ENCODE results near the gene PRR19.
"Not testable (repeated sequence)": the region's sequence is repeated elsewhere in the genome, so short reads cannot be mapped to it uniquely, and the experiment has no call there.

Gene PRR19

GRCh38 chr19:42334697-42335373 is 32.9 kb downstream of the PRR19 start:
- no peak overlapping the region for H3K4me3 ChIP-seq (replicated peaks; ENCODE audit: insufficient read depth, low read length)
- H3K27ac ChIP-seq (replicated peaks) = peak overlapping the region; percentile 36; the same call in 1 of the 2 replicates
- no peak for DNase-seq (ENCODE audit: low read depth in 1 of 2, low spot score in 1 of 2)
- no peaks in the 10 kb centered on the region for H3K27me3 ChIP-seq (ENCODE audit: insufficient read depth, poor library complexity, severe bottlenecking)
- no peak for TF ChIP-seq REST (IDR thresholded peaks at IDR 0.05; ENCODE audit: insufficient replicate concordance, low read depth)
- no peak for TF ChIP-seq POLR2AphosphoS5 (IDR thresholded peaks at IDR 0.05; ENCODE audit: low read depth)
- no peak for TF ChIP-seq CTCF (IDR thresholded peaks at IDR 0.05; ENCODE audit: insufficient read depth, low read length)
- no peak for TF ChIP-seq SPI1 (IDR thresholded peaks at IDR 0.05; ENCODE audit: borderline replicate concordance, low read depth)
- no peak for TF ChIP-seq GABPA (IDR thresholded peaks at IDR 0.05; ENCODE audit: low read depth)

DNA sequence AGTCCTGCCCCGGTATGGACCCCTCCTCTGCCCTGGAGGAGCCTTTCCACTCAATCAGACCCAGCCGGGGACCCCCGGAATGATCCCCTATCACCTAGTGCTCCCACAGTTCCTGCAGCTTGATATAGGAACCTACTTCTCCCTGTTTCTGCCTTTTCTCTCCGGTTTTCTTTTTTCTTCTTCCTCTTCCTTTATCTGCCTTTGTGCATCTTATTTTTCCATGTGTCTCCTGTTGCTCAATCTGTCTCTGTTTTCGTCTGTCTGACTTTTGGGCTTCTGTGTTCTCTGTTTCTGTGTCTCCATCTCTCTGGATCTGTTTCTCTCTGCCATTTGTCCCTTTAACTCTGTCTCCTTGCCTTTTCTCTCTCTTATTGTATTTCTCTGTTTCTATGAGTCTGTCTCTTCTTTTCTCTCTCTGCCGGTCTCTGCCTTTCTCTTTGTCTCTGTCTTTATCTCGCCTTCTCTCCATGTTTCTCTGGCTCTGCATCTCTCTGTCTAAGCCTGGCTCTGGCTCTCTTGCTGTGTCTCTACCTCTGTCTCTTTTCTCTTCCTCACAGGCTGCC is 33.5 kb downstream of the PRR19 start:
- no peak for TF ChIP-seq POLR2AphosphoS5 (IDR thresholded peaks at IDR 0.05; ENCODE audit: low read depth)
- TF ChIP-seq REST (IDR thresholded peaks at IDR 0.05; ENCODE audit: insufficient replicate concordance, low read depth) = no peak
- TF ChIP-seq SPI1 (IDR thresholded peaks at IDR 0.05; ENCODE audit: borderline replicate concordance, low read depth) = peak; percentile 25; the same call in 1 of the 2 replicates
- TF ChIP-seq CTCF (IDR thresholded peaks at IDR 0.05; ENCODE audit: insufficient read depth, low read length) = no peak
- TF ChIP-seq GABPA (IDR thresholded peaks at IDR 0.05; ENCODE audit: low read depth) = peak; percentile 89
- Histone ChIP-seq H3K4me3 (replicated peaks; ENCODE audit: insufficient read depth, low read length) (no peak overlapping the region), H3K27me3 (ENCODE audit: insufficient read depth, poor library complexity, severe bottlenecking) (no peaks in the 10 kb centered on the region), H3K27ac (replicated peaks) (peak overlapping the region; percentile 36)
- peak in 1 of 2 experiments; percentile 25 for DNase-seq (ENCODE audit: low read depth in 1 of 2, low spot score in 1 of 2)

GRCh38 chr19:42335971-42336370 is 34.0 kb downstream of the PRR19 start:
- no peak for TF ChIP-seq REST (IDR thresholded peaks at IDR 0.05; ENCODE audit: insufficient replicate concordance, low read depth)
- TF ChIP-seq POLR2AphosphoS5 (IDR thresholded peaks at IDR 0.05; ENCODE audit: low read depth) = no peak
- no peak for TF ChIP-seq GABPA (IDR thresholded peaks at IDR 0.05; ENCODE audit: low read depth)
- TF ChIP-seq CTCF (IDR thresholded peaks at IDR 0.05; ENCODE audit: insufficient read depth, low read length) = no peak
- TF ChIP-seq SPI1 (IDR thresholded peaks at IDR 0.05; ENCODE audit: borderline replicate concordance, low read depth) = no peak
- Histone ChIP-seq H3K27me3 (ENCODE audit: insufficient read depth, poor library complexity, severe bottlenecking) (no peaks in the 10 kb centered on the region), H3K27ac (replicated peaks) (peak overlapping the region; percentile 36), H3K4me3 (replicated peaks; ENCODE audit: insufficient read depth, low read length) (no peak overlapping the region)
- DNase-seq (ENCODE audit: low read depth in 1 of 2, low spot score in 1 of 2) = no peak

DNA sequence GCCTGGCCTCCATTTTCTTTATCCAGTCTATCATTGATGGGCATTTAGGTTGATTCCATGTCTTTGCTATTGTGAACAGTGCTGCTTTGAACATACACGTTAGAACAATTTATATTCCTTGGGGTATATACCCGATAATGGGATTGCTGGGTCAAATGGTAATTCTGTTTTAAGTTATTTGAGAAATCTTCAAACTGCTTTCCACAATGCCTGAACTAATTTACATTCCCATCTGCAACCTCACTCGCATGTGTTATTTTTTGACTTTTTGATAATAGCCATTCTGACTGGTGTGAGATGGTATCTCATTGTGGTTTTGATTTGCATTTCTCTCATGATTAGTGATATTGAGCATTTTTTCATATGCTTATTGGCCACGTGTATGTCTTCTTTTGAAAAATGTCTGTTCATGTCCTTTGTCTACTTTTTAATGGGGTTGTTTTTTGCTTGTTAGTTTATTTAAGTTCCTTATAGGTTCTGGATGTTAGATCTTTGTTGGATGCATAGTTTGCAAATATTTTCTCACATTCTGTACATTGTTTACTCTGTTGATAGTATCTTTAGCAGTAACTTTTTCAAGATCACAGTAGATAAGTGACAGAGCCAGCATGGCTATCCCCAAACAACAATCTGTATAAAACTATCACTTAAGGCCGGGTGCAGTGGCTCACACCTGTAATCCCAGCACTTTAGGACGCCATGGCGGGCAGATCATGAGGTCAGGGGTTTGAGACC is 37.4 kb downstream of the PRR19 start:
- not testable (repeated sequence) for H3K27ac ChIP-seq (replicated peaks); H3K4me3 ChIP-seq (replicated peaks; ENCODE audit: insufficient read depth, low read length); H3K27me3 ChIP-seq (ENCODE audit: insufficient read depth, poor library complexity, severe bottlenecking); DNase-seq (ENCODE audit: low read depth in 1 of 2, low spot score in 1 of 2)

DNA sequence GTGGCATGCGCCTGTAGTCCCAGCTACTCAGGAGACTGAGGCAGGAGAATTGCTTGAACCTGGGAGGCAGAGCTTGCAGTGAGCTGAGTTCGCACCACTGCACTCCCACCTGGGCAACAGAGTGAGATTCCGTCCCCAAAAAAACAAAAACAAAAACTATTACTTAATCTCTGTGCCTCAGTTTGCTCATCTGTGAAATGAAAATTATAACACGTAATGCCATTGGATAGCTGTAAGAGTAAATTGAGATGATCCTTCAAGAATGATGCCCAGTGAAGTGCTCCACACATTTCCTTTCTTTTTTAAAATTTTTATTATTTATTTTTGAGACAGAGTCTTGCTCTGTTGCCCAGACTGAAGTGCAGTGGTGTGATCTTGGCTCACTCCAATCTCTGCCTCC is 38.0 kb downstream of the PRR19 start:
- H3K27me3 ChIP-seq (ENCODE audit: insufficient read depth, poor library complexity, severe bottlenecking); DNase-seq (ENCODE audit: low read depth in 1 of 2, low spot score in 1 of 2); H3K4me3 ChIP-seq (replicated peaks; ENCODE audit: insufficient read depth, low read length); H3K27ac ChIP-seq (replicated peaks): not testable (repeated sequence)

All from HL-60 (cell line).